Body of pancreas (tissue), 4 donors: Measurements from ENCODE around the gene PRRT1B.

Source experiments
- CTCF ChIP-seq, 7 experiments: fragments of 450-650 bp in 4 of 7; fragments of 200-600 bp in 3 of 7; sonication (generic) in 3 of 7; IDR thresholded peaks; one replicate each; pipeline ENCODE4 v1.5.1; 2016 to 2019; ENCODE audit warnings: antibody characterized with exemption in 7 of 7
- POLR2A ChIP-seq, 3 donors: fragments of 450-650 bp; IDR thresholded peaks; one replicate each; pipeline ENCODE4 v1.6.1; 2016; ENCODE audit warnings: antibody characterized with exemption in 3 of 3, mild to moderate bottlenecking in 2 of 3

GRCh38 chr9:131590907-131591844 lies 45.9 kb downstream of the PRRT1B start:
- TF ChIP-seq CTCF (IDR thresholded peaks at IDR 0.05), result peak; percentile 70 to 93 (median 90)
- no peak for TF ChIP-seq POLR2A (IDR thresholded peaks at IDR 0.05)
